Inferior parietal cortex (tissue), 1 donor: ENCODE results near the gene ARHGDIA.
A peak's percentile ranks its signal among the peaks of the same experiment; 100 is the strongest.

Experiments used
- DNase-seq: peaks from one replicate; pipeline ENCODE4 v3.0.0-alpha.2; 2016; ENCODE audit errors: extremely low spot score

Gene ARHGDIA

DNA sequence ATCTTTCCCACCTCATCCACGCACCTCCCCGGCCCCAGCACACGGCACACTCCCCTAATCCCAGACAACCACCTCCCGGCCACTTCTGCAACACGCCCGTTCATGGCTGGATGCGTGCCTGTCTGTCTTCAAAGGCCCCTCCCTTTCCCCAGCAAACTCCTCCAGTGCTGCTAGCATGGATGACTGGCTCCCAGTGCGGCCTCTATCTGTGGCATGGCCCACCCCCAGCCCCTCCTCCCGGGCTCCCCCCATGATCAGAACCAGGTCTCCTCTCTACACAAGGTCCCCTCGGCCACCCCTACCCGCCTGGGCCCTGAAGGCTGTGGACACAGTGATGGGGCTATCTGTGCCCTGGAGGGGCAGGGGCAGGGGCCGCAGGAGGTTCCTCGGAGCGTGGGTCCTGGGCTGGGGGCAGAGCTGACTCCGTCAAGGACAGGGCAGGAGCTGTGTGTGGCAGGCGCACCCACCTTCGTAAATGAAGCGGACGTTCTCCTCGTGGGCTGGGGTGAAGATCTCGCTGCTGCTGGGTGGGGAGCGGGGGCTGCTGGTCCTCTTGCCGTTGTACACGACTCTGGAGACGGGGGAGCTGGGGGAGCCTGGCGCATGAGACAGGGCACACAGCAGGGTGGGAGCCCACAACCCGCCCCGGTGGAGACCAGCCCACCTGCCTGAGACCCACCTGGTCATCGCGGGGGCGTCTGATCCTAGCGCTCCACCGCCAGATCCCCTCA, 47.2 kb downstream of the ARHGDIA start:
- no peak for DNase-seq

DNA sequence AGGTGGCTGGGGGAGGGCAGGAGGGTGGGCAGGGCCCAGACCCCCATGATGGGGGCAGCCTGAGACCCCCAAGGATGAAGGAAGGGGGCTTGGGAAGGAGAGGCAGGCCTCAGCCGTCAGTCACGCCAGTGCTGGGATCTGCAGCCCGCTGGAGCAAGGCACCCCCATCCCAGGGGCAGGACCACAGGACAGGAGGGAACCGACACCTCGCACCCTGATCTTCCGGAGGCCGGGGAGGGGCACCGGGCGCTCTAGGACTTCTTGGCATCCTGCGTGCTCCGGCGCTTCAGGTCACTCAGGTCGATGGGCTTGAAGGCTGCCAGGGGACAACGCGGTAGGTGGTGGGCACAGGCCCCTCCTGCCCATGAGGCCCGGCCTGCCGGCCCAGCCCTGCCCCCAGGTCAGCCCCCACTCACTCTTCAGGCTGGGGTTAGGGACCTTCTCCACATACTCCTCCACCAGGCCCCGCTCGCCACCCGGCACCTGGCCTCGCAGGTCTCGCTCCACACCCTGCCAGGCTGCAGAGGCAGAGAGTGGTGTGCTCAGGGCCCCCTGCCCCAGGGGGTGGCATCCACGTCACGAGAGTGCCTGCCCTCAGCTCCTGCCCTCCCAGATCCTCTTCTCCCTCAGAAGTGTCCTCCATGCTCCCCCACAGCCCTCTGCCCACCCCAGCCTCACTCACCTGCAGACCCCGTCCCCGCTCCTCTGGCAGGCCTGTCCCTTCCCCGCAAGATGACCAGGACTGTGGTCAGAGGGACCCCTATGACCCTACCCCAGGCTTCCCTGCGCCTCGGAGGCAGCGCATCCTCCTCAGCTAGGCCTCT, 47.9 kb downstream of the ARHGDIA start:
- no peak for DNase-seq

DNA sequence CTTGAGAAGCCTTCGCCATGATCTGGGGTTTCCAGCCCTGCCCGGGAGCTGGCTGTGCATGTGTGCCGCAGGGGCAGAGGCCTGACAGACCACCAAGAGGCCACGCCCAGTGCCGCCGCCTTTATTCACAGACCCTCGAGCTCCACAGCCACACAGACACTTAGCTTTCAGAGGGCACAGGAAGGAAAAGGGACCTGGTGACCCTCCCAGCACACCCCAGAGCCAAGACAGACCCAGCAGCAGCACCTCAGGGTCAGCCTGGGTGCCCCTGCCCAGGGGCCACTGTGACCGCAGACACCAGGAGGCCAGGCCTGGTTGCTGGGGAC, 48.9 kb downstream of the ARHGDIA start:
- DNase-seq: no peak

DNA sequence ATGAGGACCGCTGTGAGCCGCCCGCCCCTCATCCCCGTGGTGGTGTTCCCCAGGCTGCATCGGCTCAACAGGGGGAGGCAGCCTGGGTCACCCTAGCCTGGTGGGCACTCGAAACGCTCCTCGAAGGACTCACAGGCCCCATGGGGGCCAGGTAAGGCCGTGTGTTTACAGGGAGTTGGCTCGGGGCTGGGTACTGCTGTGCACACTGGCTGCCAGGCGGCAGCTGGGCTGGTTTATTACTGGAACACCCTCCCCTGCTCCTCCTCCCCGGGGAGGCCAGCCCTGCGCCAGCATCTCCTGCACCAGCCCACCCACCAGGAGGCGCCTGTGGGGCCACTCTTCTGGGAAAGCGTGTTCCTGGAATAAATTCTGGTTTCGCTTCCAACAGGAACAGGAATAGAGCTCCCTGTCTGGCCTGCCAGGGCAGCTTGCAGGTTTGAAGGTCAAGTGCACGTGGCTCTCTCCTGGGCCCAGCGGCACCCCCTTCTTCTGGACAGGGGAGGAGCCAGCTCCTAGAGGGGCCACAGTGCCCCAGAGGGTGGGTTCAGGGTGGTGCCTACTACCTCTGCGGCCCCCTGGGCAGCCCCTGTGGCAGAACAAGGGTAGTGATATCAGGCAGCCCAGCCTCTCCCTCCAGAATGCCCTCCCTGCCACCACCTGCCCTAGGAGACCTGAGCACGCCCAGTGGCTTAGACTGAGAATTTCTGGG, 49.4 kb downstream of the ARHGDIA start:
- peak; percentile 55 for DNase-seq

DNA sequence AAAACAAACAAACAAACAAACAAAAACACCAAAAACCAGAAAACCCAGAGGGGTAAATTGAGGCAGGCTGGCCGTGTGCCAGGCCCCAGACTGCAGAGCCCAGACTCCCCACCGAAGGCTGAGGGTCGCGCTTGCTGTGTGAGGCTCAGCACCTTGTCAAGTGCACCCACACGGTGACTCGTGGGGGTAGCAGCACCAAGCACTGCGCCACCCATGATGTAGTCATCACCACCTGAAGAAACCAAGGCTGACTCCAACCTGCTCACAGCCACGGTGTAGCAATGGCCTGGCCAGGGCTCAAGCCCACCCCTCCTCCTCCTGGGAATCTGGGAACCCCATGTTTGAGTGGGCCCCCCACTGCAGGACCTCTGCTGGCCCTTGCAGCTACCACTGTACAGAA, 50.0 kb downstream of the ARHGDIA start:
- DNase-seq: no peak

DNA sequence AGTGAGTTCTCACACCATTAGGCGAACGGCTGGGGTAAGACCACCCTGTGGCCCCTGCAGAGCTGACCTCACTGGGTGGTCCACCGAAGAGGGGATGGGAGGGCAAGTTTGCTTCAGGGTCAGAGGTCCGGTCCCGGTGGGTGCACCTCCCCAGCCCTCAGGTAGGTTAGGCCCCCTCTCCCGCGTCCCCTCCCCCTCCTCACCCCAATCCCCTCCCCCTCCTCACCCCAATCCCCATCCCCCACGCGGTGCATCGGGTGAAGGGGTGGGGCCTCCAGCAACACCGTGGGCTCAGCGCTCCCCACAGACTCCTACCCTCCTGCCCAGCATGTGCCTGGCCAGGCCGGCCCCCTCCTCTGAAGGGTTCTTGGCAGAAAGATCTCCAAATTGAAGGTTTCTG, 51.4 kb downstream of the ARHGDIA start:
- no peak for DNase-seq

DNA sequence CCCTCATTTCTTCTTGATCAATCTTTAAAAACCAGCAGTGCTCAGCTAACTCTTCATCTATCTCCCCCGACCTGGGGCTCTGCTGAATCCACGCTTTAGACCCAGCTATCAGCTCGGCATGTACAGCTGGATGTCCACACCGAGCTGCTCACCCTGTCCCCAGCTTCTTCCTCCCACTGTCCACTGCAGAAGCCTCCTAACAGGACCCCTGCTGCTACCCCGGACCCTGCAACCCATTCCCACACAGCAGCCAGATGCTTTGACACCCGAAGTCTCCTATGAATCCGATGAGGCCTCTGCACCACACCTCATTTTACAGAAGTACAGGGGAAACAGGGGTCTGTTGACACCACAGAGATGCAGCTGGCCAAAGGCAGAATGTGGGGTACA, 53.4 kb downstream of the ARHGDIA start:
- no peak for DNase-seq
